ENCODE data around the gene LBHD2. TPM values are rescaled to one million over a fixed set of nuclear protein-coding genes. Genes with fewer than 3 reads are reported as not detected.

LBHD2 gene
- total RNA-seq, 1 donor from 2014 or later: not detected

Other genes with a start within 250 kb of the LBHD2 start
- 1.0 and 1.2 TPM in 2 replicates for gene AMN, start 161.5 kb upstream of the LBHD2 start, total RNA-seq
- 0.95 and 1.2 TPM in 2 replicates for gene CDC42BPB, start 26.7 kb upstream of the LBHD2 start, total RNA-seq
- gene EXOC3L4, start 10.5 kb downstream of the LBHD2 start, total RNA-seq: not detected in 2 replicates
- 5.7 and 7.7 TPM in 2 replicates for gene TNFAIP2, start 39.3 kb downstream of the LBHD2 start, total RNA-seq

Data from T-helper 1 cell treated with Interleukin-12 subunit alpha and Interleukin-12 subunit beta and Interleukin-4 antibody, amounts not matched to agents 30 ng/mL and 1 ng/mL, for 36 hours (primary cell).